A549 (cell line): Measurements from ENCODE around the gene G6PC2. TPM values are rescaled to one million over a fixed set of nuclear protein-coding genes. Genes with fewer than 3 reads are reported as not detected.

Source experiments
- ATAC-seq, 2 experiments: fragments of 200-7000 bp in 1 of 2; fragments of >200 bp in 1 of 2; cut with Nextera tagmentation in 1 of 2; cut with Tn5 transposase in 1 of 2; 3 replicates each; pipeline versions ENCODE4 v1.8.0 to v1.9.1; 2018 to 2020; ENCODE audit warnings: mild to moderate bottlenecking in 1 of 2, moderate library complexity in 1 of 2
- CTCF ChIA-PET: fragments of 300-600 bp; sonication (Branson Sonifier 250); formaldehyde crosslinking; extraction: SDS; loops from one replicate; lab custom pipeline; 2021; ENCODE audit warnings: antibody characterized with exemption, inconsistent platforms; lab: Yijun Ruan, JAX
- POLR2A ChIA-PET: fragments of 350-600 bp; formaldehyde crosslinking; extraction: SDS; loops from one replicate; lab custom pipeline; 2021; ENCODE audit warnings: antibody characterized with exemption, inconsistent platforms; lab: Yijun Ruan, JAX
- DNase-seq, 2 experiments: peaks; one replicate each; pipeline versions ENCODE4 v3.0.0 to v3.0.0-alpha.2; 2011 to 2016; ENCODE audit warnings: low read depth in 1 of 2, low spot score in 1 of 2
- FAIRE-seq: peaks from 2 replicates; lab custom pipeline; 2011; peaks lifted over from hg19 to GRCh38; lab: Jason Lieb, UNC
- H3K27ac ChIP-seq, 2 experiments: fragments of >200 bp; sonication (Bioruptor Twin); formaldehyde crosslinking; 3 replicates each; pipeline ENCODE4 v1.5.1; 2016 to 2017
- H3K4me1 ChIP-seq: fragments of >200 bp; sonication (Bioruptor Twin); formaldehyde crosslinking; 3 replicates; pipeline ENCODE4 v1.6.1; 2016
- H3K4me2 ChIP-seq: fragments of >200 bp; sonication (Bioruptor Twin); formaldehyde crosslinking; 3 replicates; pipeline ENCODE4 v1.6.1; 2016
- H3K4me3 ChIP-seq: fragments of >200 bp; sonication (Bioruptor Twin); formaldehyde crosslinking; 3 replicates; pipeline ENCODE4 v1.5.1; 2016
- H3K9me3 ChIP-seq: fragments of >200 bp; sonication (Bioruptor Twin); formaldehyde crosslinking; 3 replicates; pipeline ENCODE4 v1.6.1; 2016
- EP300 ChIP-seq, 2 experiments: fragments of >200 bp; sonication (Bioruptor Twin); formaldehyde crosslinking; IDR thresholded peaks; 2 replicates in 1 of 2; 3 replicates in 1 of 2; pipeline ENCODE4 v1.6.1; 2016 to 2017
- FOSB ChIP-seq: fragments of 250-450 bp; sonication (Bioruptor Pico); IDR thresholded peaks from 2 replicates; pipeline ENCODE4 v1.5.0; 2020; ENCODE audit warnings: mild to moderate bottlenecking, moderate library complexity
- FOSL2 ChIP-seq, 2 experiments: fragments of 450-650 bp in 1 of 2; fragments of >200 bp in 1 of 2; sonication (Bioruptor Twin) in 1 of 2; formaldehyde crosslinking; IDR thresholded peaks; 2 replicates each; pipeline versions ENCODE4 v1.5.0 to v1.6.1; 2016 to 2020; ENCODE audit warnings: mild to moderate bottlenecking in 1 of 2, moderate library complexity in 1 of 2
- HDAC2 ChIP-seq: fragments of 200-600 bp; sonication (generic); IDR thresholded peaks from 2 replicates; pipeline ENCODE4 v1.6.1; 2016
- HOXA7 ChIP-seq: fragments of 250-450 bp; sonication (Bioruptor Pico); IDR thresholded peaks from 2 replicates; pipeline ENCODE4 v1.5.0; 2020; ENCODE audit warnings: mild to moderate bottlenecking, moderate library complexity
- HOXB13 ChIP-seq: fragments of 250-450 bp; sonication (Bioruptor Pico); IDR thresholded peaks from 2 replicates; pipeline ENCODE4 v1.5.0; 2020; ENCODE audit warnings: low read depth, mild to moderate bottlenecking, moderate library complexity
- JUN ChIP-seq, 2 experiments: fragments of >200 bp; sonication (Bioruptor Twin); formaldehyde crosslinking; IDR thresholded peaks; 2 replicates in 1 of 2; 3 replicates in 1 of 2; pipeline ENCODE4 v1.6.1; 2016 to 2017
- RFX5 ChIP-seq: fragments of 450-650 bp; IDR thresholded peaks from 2 replicates; pipeline ENCODE4 v1.7.1; 2014; ENCODE audit warnings: antibody characterized with exemption, mild to moderate bottlenecking, moderate library complexity
- ZFP36 ChIP-seq: fragments of 450-650 bp; IDR thresholded peaks from 2 replicates; pipeline ENCODE4 v1.6.1; 2014; ENCODE audit warnings: borderline replicate concordance; ENCODE audit not compliant: partially characterized antibody
- WGBS: methylation state at CpG from one replicate; pipeline ENCODE4 v1.1.6; 2017; ENCODE audit errors: missing lambda C conversion rate; 5-methylcytosine and 5-hydroxymethylcytosine counted together
- polyA minus RNA-seq: library from RNA; depleted of rRNA, polyadenylated mRNA; stranded (reverse); fragments of >200 nt; gene quantifications from 2 replicates; pipeline ENCODE4 v1.2.3, GENCODE V29; 2011; rRNA and poly(A)+ RNA removed
- polyA plus RNA-seq, 4 experiments: library from polyadenylated mRNA; depleted of rRNA in 3 of 4; stranded (reverse); fragments of >200 nt; fragmentation: RNase III in 1 of 4; extraction: RNeasy Plus Mini Kit Qiagen cat#74134 plus additional on column Dnase treatment in 1 of 4; gene quantifications; 2 replicates in 3 of 4; 3 replicates in 1 of 4; pipeline ENCODE4 v1.2.3, GENCODE V29; 2011 to 2017
- TF ChIP-seq, protein P1 (sequence below): fragments of 450-650 bp; IDR thresholded peaks from 2 replicates; pipeline ENCODE4 v1.6.1; 2014; ENCODE audit warnings: antibody characterized with exemption
- TF ChIP-seq, protein P2 (sequence below): IDR thresholded peaks from 2 replicates; pipeline ENCODE4 v1.6.1; 2012
- TF ChIP-seq, protein P3 (sequence below): fragments of 150-350 bp; IDR thresholded peaks from 2 replicates; pipeline ENCODE4 v1.6.1; 2014; ENCODE audit warnings: low read depth, mild to moderate bottlenecking, low read length
- TF ChIP-seq, protein P4 (sequence below): fragments of 250-450 bp; sonication (Bioruptor Pico); IDR thresholded peaks from 2 replicates; pipeline ENCODE4 v1.5.0; 2021; ENCODE audit warnings: mild to moderate bottlenecking, moderate library complexity, borderline replicate concordance
- TF ChIP-seq, protein P5 (sequence below): IDR thresholded peaks from 2 replicates; pipeline ENCODE4 v1.6.1; 2012; ENCODE audit warnings: low read depth, borderline replicate concordance
- TF ChIP-seq, protein P6 (sequence below): fragments of >200 bp; sonication (Bioruptor Twin); formaldehyde crosslinking; IDR thresholded peaks from 3 replicates; pipeline ENCODE4 v1.6.1; 2016
- TF ChIP-seq, protein P7 (sequence below): fragments of >200 bp; sonication (Bioruptor Twin); formaldehyde crosslinking; IDR thresholded peaks from 2 replicates; pipeline ENCODE4 v1.6.1; 2016
- TF ChIP-seq, protein P8 (sequence below): fragments of >200 bp; sonication (Bioruptor Twin); formaldehyde crosslinking; IDR thresholded peaks from 3 replicates; pipeline ENCODE4 v1.5.1; 2016

G6PC2 gene, protein sequence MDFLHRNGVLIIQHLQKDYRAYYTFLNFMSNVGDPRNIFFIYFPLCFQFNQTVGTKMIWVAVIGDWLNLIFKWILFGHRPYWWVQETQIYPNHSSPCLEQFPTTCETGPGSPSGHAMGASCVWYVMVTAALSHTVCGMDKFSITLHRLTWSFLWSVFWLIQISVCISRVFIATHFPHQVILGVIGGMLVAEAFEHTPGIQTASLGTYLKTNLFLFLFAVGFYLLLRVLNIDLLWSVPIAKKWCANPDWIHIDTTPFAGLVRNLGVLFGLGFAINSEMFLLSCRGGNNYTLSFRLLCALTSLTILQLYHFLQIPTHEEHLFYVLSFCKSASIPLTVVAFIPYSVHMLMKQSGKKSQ
- polyA plus RNA-seq (2011; rRNA removed) (not detected in 2 replicates), polyA plus RNA-seq (2017; fragmentation: RNase III; extraction: RNeasy Plus Mini Kit Qiagen cat#74134 plus additional on column Dnase treatment) (not detected in 3 replicates), polyA minus RNA-seq (not detected in 2 replicates)
- not detected in 2 replicates for polyA plus RNA-seq (2012; cell fraction: cytosol; rRNA removed)
- not detected in 2 replicates for polyA plus RNA-seq (2012; cell fraction: nucleus; rRNA removed)

DNA sequence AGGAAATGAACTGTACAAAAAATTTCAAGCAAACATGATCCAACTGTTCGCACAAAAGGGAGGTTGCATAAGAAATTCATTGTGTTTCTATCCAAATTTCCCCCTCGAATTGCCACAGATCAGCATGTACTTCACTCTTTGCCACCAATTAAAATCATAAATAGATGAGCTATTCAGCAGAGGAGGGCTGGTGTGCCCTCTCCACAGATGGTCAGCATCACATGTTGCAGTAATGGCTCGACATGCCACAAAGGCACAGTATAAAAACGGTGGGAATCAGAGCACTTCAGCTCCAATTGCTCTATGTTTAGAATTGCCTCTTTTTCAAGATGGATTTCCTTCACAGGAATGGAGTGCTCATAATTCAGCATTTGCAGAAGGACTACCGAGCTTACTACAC lies at the start of gene G6PC2:
Gene G6PC2 (plus strand): TSS at position 289 of the 400 bp plus-strand sequence. CDS start 41 bp downstream, at position 330.
- ChIA-PET CTCF (no interaction called here), POLR2A (no interaction called here)
- no peak within 1 kb of the TSS for H3K27ac ChIP-seq
- no peaks in the 10 kb centered on the region for H3K9me3 ChIP-seq
- TF ChIP-seq HDAC2, result no peak
- TF ChIP-seq, protein P1, sequence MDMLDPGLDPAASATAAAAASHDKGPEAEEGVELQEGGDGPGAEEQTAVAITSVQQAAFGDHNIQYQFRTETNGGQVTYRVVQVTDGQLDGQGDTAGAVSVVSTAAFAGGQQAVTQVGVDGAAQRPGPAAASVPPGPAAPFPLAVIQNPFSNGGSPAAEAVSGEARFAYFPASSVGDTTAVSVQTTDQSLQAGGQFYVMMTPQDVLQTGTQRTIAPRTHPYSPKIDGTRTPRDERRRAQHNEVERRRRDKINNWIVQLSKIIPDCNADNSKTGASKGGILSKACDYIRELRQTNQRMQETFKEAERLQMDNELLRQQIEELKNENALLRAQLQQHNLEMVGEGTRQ, result no peak
- no peak for TF ChIP-seq FOSL2 (IDR thresholded peaks at IDR 0.05)
- no peak for TF ChIP-seq FOSL2 (CRISPR knock-in tag; IDR thresholded peaks at IDR 0.05)
- TF ChIP-seq, protein P2, sequence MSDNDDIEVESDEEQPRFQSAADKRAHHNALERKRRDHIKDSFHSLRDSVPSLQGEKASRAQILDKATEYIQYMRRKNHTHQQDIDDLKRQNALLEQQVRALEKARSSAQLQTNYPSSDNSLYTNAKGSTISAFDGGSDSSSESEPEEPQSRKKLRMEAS, result no peak
- TF ChIP-seq EP300 (IDR thresholded peaks at IDR 0.05), result no peak
- H3K4me1 ChIP-seq, result no peaks in the 10 kb centered on the region
- FAIRE-seq (no peak), DNase-seq (no peak), ATAC-seq (no peak)
- H3K4me2 ChIP-seq, result no peak within 1 kb of the TSS
- H3K4me3 ChIP-seq, result no peak within 1 kb of the TSS
- 15% methylated on average over 5 of the region's 5 CpGs for WGBS

DNA sequence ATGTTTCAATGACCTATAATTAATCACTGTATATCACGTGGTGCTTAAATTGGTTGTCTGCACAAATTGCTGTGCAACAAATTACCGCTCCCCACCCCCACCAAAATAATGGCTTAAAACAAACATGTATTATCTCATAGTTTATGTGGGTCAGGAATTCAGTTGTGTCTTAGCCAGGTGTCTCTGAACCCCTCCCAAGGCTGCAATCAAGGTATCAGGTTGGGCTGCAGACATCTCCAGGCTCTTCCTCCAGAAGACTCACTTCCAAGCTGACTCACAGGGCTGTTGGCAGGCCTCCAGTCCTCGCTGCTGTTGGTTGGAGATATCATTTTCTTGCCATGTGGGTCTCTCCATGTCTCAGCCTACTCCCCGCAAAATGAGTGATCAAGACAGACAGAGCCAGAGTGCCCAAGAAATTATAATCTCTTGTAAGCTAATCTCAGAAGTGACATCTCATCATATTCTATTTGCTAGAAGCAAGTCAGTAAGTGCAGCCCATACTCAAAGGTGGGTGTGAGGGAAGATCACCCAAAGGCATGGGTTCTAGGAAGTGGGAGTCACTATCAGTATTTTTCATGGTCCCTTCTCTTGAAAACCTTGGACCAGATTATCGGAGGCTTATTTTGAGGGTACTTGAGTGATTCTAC lies 49.3 kb upstream of the G6PC2 start:
- TF ChIP-seq JUN (IDR thresholded peaks at IDR 0.05), result no peak
- TF ChIP-seq FOSB, result no peak
- no peak for TF ChIP-seq HOXA7 (CRISPR knock-in tag)
- no peak for TF ChIP-seq RFX5
- TF ChIP-seq ZFP36, result no peak
- no peak for TF ChIP-seq HOXB13
- TF ChIP-seq, protein P3, sequence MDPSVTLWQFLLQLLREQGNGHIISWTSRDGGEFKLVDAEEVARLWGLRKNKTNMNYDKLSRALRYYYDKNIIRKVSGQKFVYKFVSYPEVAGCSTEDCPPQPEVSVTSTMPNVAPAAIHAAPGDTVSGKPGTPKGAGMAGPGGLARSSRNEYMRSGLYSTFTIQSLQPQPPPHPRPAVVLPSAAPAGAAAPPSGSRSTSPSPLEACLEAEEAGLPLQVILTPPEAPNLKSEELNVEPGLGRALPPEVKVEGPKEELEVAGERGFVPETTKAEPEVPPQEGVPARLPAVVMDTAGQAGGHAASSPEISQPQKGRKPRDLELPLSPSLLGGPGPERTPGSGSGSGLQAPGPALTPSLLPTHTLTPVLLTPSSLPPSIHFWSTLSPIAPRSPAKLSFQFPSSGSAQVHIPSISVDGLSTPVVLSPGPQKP, result no peak
- TF ChIP-seq, protein P4, sequence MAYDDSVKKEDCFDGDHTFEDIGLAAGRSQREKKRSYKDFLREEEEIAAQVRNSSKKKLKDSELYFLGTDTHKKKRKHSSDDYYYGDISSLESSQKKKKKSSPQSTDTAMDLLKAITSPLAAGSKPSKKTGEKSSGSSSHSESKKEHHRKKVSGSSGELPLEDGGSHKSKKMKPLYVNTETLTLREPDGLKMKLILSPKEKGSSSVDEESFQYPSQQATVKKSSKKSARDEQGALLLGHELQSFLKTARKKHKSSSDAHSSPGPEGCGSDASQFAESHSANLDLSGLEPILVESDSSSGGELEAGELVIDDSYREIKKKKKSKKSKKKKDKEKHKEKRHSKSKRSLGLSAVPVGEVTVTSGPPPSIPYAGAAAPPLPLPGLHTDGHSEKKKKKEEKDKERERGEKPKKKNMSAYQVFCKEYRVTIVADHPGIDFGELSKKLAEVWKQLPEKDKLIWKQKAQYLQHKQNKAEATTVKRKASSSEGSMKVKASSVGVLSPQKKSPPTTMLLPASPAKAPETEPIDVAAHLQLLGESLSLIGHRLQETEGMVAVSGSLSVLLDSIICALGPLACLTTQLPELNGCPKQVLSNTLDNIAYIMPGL (CRISPR knock-in tag), result no peak
- TF ChIP-seq, protein P2, result no peak
- TF ChIP-seq EP300 (IDR thresholded peaks at IDR 0.05), result no peak
- TF ChIP-seq, protein P5, sequence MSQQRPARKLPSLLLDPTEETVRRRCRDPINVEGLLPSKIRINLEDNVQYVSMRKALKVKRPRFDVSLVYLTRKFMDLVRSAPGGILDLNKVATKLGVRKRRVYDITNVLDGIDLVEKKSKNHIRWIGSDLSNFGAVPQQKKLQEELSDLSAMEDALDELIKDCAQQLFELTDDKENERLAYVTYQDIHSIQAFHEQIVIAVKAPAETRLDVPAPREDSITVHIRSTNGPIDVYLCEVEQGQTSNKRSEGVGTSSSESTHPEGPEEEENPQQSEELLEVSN, result no peak
- TF ChIP-seq, protein P6, sequence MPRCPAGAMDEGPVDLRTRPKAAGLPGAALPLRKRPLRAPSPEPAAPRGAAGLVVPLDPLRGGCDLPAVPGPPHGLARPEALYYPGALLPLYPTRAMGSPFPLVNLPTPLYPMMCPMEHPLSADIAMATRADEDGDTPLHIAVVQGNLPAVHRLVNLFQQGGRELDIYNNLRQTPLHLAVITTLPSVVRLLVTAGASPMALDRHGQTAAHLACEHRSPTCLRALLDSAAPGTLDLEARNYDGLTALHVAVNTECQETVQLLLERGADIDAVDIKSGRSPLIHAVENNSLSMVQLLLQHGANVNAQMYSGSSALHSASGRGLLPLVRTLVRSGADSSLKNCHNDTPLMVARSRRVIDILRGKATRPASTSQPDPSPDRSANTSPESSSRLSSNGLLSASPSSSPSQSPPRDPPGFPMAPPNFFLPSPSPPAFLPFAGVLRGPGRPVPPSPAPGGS, result no peak
- TF ChIP-seq, protein P7, sequence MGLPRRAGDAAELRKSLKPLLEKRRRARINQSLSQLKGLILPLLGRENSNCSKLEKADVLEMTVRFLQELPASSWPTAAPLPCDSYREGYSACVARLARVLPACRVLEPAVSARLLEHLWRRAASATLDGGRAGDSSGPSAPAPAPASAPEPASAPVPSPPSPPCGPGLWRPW, result no peak
- TF ChIP-seq, protein P8, sequence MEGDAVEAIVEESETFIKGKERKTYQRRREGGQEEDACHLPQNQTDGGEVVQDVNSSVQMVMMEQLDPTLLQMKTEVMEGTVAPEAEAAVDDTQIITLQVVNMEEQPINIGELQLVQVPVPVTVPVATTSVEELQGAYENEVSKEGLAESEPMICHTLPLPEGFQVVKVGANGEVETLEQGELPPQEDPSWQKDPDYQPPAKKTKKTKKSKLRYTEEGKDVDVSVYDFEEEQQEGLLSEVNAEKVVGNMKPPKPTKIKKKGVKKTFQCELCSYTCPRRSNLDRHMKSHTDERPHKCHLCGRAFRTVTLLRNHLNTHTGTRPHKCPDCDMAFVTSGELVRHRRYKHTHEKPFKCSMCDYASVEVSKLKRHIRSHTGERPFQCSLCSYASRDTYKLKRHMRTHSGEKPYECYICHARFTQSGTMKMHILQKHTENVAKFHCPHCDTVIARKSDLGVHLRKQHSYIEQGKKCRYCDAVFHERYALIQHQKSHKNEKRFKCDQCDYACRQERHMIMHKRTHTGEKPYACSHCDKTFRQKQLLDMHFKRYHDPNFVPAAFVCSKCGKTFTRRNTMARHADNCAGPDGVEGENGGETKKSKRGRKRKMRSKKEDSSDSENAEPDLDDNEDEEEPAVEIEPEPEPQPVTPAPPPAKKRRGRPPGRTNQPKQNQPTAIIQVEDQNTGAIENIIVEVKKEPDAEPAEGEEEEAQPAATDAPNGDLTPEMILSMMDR, result no peak
- FAIRE-seq (no peak), DNase-seq (peak in 1 of 2 experiments; percentile 40)

More for the DNA sequence above, 49.3 kb upstream of the G6PC2 start:
- no peak overlapping the region; a peak in 1 of 6 replicates for H3K27ac ChIP-seq
- WGBS, result 79% methylated on average over 5 of the region's 5 CpGs
- ChIA-PET POLR2A (no interaction called here), CTCF (no interaction called here)
- no peak overlapping the region for H3K4me3 ChIP-seq
- peak; percentile 30 to 66; a peak in 3 of 6 replicates for ATAC-seq
- H3K9me3 ChIP-seq, result no peaks in the 10 kb centered on the region
- H3K4me2 ChIP-seq, result no peak overlapping the region
- H3K4me1 ChIP-seq, result peaks cover 9% of the 10 kb centered on the region; the same call in 1 of the 3 replicates
